GM12878 (cell line): ENCODE measurements around the gene PIPOX. TPM values are rescaled to one million over a fixed set of nuclear protein-coding genes. Genes with fewer than 3 reads are reported as not detected.

Experiments
- ATAC-seq: fragments of 200-7000 bp; cut with Tn5 transposase; 3 replicates; pipeline ENCODE4 v1.9.1; 2020; ENCODE audit warnings: mild to moderate bottlenecking, moderate library complexity
- BruUV-seq: library from RNA; stranded (reverse); fragments of 400-500 nt; replicated peaks from 2 replicates; lab custom pipeline; 2021; lab: Mats Ljungman, UMichigan
- CTCF ChIA-PET: fragments of 300-600 bp; sonication (Branson Sonifier 250); formaldehyde crosslinking; extraction: SDS; loops from one replicate; lab custom pipeline; 2021; ENCODE audit warnings: inconsistent platforms; lab: Yijun Ruan, JAX
- POLR2A ChIA-PET: fragments of 350-600 bp; formaldehyde crosslinking; extraction: SDS; loops from one replicate; lab custom pipeline; 2021; ENCODE audit warnings: inconsistent platforms; lab: Charles Lee
- RAD21 ChIA-PET: fragments of 300-600 bp; sonication (Branson Sonifier 250); formaldehyde crosslinking; loops from one replicate; lab custom pipeline; 2023; ENCODE audit warnings: antibody characterized with exemption; ENCODE audit not compliant: unreplicated experiment; lab: Charles Lee
- SMC1A ChIA-PET: fragments of 300-600 bp; sonication (Branson Sonifier 250); formaldehyde crosslinking; loops from one replicate; lab custom pipeline; 2023; ENCODE audit not compliant: unreplicated experiment, uncharacterized antibody; lab: Charles Lee
- DNase-seq: peaks from one replicate; pipeline ENCODE4 v3.0.0-alpha.2; 2011; ENCODE audit warnings: low read depth, low spot score
- FAIRE-seq: peaks from 3 replicates; lab custom pipeline; 2011; peaks lifted over from hg19 to GRCh38; lab: Jason Lieb, UNC
- H2AFZ ChIP-seq: 2 replicates; pipeline ENCODE4 v1.6.0; 2011; ENCODE audit warnings: low read depth, low read length, control low read depth; ENCODE audit not compliant: control insufficient read depth
- H3K27ac ChIP-seq: 2 replicates; pipeline ENCODE4 v1.5.1; 2011; ENCODE audit warnings: control low read depth; ENCODE audit not compliant: control insufficient read depth, insufficient read depth
- H3K27me3 ChIP-seq, 2 experiments: replicated peaks in 1 of 2; 2 replicates each; pipeline versions ENCODE4 v1.6.0 to v1.6.1; 2011; ENCODE audit warnings: low read length in 1 of 2; ENCODE audit not compliant: control insufficient read depth in 2 of 2, insufficient read depth in 2 of 2
- H3K36me3 ChIP-seq, 2 experiments: 2 replicates each; pipeline ENCODE4 v1.5.1; 2011; ENCODE audit warnings: low read length in 1 of 2; ENCODE audit not compliant: control insufficient read depth in 2 of 2, insufficient read depth in 2 of 2
- H3K4me1 ChIP-seq: 2 replicates; pipeline ENCODE4 v1.6.1; 2011; ENCODE audit warnings: mild to moderate bottlenecking, low read length, moderate library complexity, mixed read lengths; ENCODE audit not compliant: control insufficient read depth, insufficient read depth
- H3K4me2 ChIP-seq: 2 replicates; pipeline ENCODE4 v1.6.0; 2011; ENCODE audit warnings: control low read depth; ENCODE audit not compliant: control insufficient read depth, insufficient read depth
- H3K4me3 ChIP-seq: fragments of 200-600 bp; sonication (generic); 2 replicates; pipeline ENCODE4 v1.5.1; 2016
- H3K79me2 ChIP-seq: 2 replicates; pipeline ENCODE4 v1.6.0; 2011; ENCODE audit warnings: low read length; ENCODE audit not compliant: control insufficient read depth, insufficient read depth
- H3K9ac ChIP-seq: 2 replicates; pipeline ENCODE4 v1.8.0; 2011; ENCODE audit warnings: low read length, control low read depth, mixed read lengths; ENCODE audit not compliant: control insufficient read depth, insufficient read depth
- H3K9me3 ChIP-seq: replicated peaks from 3 replicates; pipeline ENCODE4 v1.5.1; 2011; ENCODE audit warnings: mild to moderate bottlenecking, low read length; ENCODE audit not compliant: control insufficient read depth, insufficient read depth
- H4K20me1 ChIP-seq: 2 replicates; pipeline ENCODE4 v1.6.0; 2011; ENCODE audit not compliant: control insufficient read depth, insufficient read depth
- BRCA1 ChIP-seq: IDR thresholded peaks from 2 replicates; pipeline ENCODE4 v1.6.1; 2011; ENCODE audit warnings: low read depth, low read length, improper control_type of control experiment
- EGR1 ChIP-seq, 2 experiments: IDR thresholded peaks; 1 replicate in 1 of 2; 2 replicates in 1 of 2; pipeline ENCODE4 v1.6.1; 2011 to 2012; ENCODE audit warnings: low read depth in 2 of 2, low read length in 2 of 2, borderline replicate concordance in 1 of 2, mild to moderate bottlenecking in 1 of 2, moderate library complexity in 1 of 2
- FOXM1 ChIP-seq: IDR thresholded peaks from 2 replicates; pipeline ENCODE4 v1.6.1; 2012; ENCODE audit warnings: low read depth, mild to moderate bottlenecking, inconsistent platforms, low read length, moderate library complexity
- JUNB ChIP-seq: IDR thresholded peaks from 2 replicates; pipeline ENCODE4 v1.6.1; 2016; ENCODE audit warnings: antibody characterized with exemption, mild to moderate bottlenecking
- PML ChIP-seq: IDR thresholded peaks from 2 replicates; pipeline ENCODE4 v1.6.1; 2012; ENCODE audit warnings: low read length, inconsistent platforms
- RCOR1 ChIP-seq: conservative IDR thresholded peaks from 2 replicates; pipeline ENCODE4 v1.6.1; 2012; ENCODE audit warnings: low read depth, low read length, improper control_type of control experiment
- SMAD5 ChIP-seq: IDR thresholded peaks from 2 replicates; pipeline ENCODE4 v1.6.1; 2016; ENCODE audit warnings: antibody characterized with exemption, low read depth
- SUPT20H ChIP-seq: IDR thresholded peaks from 2 replicates; pipeline ENCODE4 v1.6.1; 2011; ENCODE audit warnings: low read depth, mild to moderate bottlenecking, low read length, moderate library complexity, borderline replicate concordance; ENCODE audit not compliant: control insufficient read depth
- ZBED1 ChIP-seq: IDR thresholded peaks from 2 replicates; pipeline ENCODE4 v1.6.1; 2016; ENCODE audit warnings: borderline replicate concordance
- WGBS: methylation state at CpG from one replicate; pipeline ENCODE4 v1.1.6; 2016; ENCODE audit warnings: low lambda C conversion rate; ENCODE audit not compliant: insufficient replicate concordance, insufficient coverage; ENCODE audit errors: missing lambda C conversion rate; 5-methylcytosine and 5-hydroxymethylcytosine counted together
- in situ Hi-C: fragments of 300-500 bp; cut with MboI; formaldehyde crosslinking; loops from 9 replicates; pipeline ENCODE4 v1.14.3; 2018; ENCODE audit warnings: mixed read lengths
- intact Hi-C: fragments of 100-400 bp; cut with micrococcal nuclease; formaldehyde crosslinking; loops from one replicate; pipeline ENCODE4 v1.14.2; 2022; ENCODE audit not compliant: unreplicated experiment
- polyA plus RNA-seq, 11 experiments: library from polyadenylated mRNA; depleted of rRNA in 4 of 11; unstranded in 6 of 11; stranded (reverse) in 5 of 11; fragments of >200 nt; fragmentation: Nextera tagmentation in 4 of 11; fragmentation: Illumina TruSeq in 1 of 11; extraction: Ambion mirVana in 4 of 11; extraction: Trizol in 1 of 11; gene quantifications; 1 replicate in 1 of 11; 2 replicates in 10 of 11; pipeline versions ENCODE4 v1.2.1 to v1.2.3, GENCODE V29; 2011 to 2016; ENCODE audit warnings: inconsistent platforms in 2 of 11, missing spikeins in 2 of 11, low read depth in 1 of 11
- total RNA-seq, 4 experiments: library from RNA; depleted of rRNA in 3 of 4; stranded (reverse); fragments of >200 nt in 3 of 4; fragmentation: Illumina TruSeq in 1 of 4; extraction: Trizol in 1 of 4; gene quantifications; 2 replicates each; pipeline versions ENCODE4 v1.2.1 to v1.2.3, GENCODE V29; 2013 to 2021
- TF ChIP-seq, protein P1 (sequence below): fragments of 450-650 bp; IDR thresholded peaks from 2 replicates; pipeline ENCODE4 v1.6.1; 2017; ENCODE audit warnings: mild to moderate bottlenecking
- TF ChIP-seq, protein P2 (sequence below): fragments of 450-650 bp; IDR thresholded peaks from 2 replicates; pipeline ENCODE4 v1.6.1; 2018; ENCODE audit warnings: borderline replicate concordance, mild to moderate bottlenecking; ENCODE audit not compliant: partially characterized antibody

Gene PIPOX
- total and polyA plus RNA-seq, 10 of the 15 experiments (the other 5 are each of a cell fraction or from before 2014, with no cell fraction given): 0.22 to 1.4 (median 0.56) TPM; not detected in 1

DNA sequence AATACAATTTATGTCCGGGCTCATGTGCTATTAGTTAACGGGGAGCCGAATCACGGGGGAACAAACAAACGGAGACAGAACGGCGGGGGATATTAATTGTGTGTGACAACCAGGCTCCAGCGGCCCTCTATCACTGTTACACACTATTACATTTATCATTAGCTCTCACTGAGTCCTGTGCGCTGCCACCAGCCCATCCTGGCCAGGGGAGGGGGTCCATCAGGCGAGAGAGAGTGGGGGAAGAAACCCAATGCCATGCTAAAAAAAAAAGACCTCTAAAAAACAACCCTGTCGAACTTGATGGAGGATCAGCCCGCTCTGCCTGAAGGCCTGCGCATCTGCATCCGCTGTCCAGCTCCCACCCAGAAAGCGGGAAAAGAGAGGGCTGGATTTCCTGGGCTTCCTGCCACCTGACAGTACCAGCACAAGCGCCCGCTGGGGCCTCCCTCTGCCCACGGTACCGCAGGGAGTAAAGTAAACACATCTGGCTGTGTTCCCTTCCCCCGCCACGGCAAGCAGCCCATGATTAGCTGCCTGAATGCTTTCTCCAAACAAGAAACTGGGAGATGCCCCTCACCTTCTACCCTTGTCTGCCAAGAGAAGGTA is 41.7 kb downstream of the PIPOX start (continued):
- TF ChIP-seq JUNB: no peak

DNA sequence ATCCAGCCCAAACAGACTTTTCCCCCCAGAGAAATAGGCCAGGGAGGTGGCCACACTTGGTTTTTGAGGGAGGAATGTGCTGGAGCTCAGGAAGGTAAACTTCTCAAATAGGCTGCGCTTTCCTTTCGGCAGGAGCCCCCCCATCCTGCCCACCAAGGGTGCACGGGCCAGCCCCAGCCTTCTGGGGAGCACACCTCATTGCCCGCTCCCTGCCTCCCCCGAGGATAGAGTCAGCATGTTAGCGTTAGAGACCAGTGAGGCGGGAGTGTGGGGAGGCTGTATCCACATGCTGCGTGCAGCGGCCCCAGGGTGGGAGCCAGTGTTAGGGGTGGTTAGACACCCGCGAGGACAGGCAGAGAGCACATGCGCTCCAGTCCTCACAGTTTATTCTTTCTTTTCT is 42.3 kb downstream of the PIPOX start:
- Histone ChIP-seq H3K27ac (no peak overlapping the region), H3K9ac (no peak overlapping the region), H3K36me3 (peaks cover 9 to 11% of the 10 kb centered on the region in 2 experiments), H3K4me2 (no peak overlapping the region), H4K20me1 (no peaks in the 10 kb centered on the region), H2AFZ (no peak overlapping the region), H3K27me3 (no peaks in the 10 kb centered on the region), H3K4me1 (no peaks in the 10 kb centered on the region), H3K9me3 (no peaks in the 10 kb centered on the region), H3K4me3 (no peak overlapping the region), H3K79me2 (no peaks in the 10 kb centered on the region)
- ATAC-seq (no peak), DNase-seq (no peak), FAIRE-seq (no peak)
- 97% methylated on average over 12 of the region's 12 CpGs for WGBS
- CTCF ChIA-PET: no interaction called here
- RAD21 ChIA-PET: no interaction called here
- POLR2A ChIA-PET: no interaction called here
- intact Hi-C loops: no loop called here
- no TSS peak for BruUV-seq
- TF ChIP-seq BRCA1: no peak
- SMC1A ChIA-PET: no interaction called here
- in situ Hi-C loops: no loop called here

DNA sequence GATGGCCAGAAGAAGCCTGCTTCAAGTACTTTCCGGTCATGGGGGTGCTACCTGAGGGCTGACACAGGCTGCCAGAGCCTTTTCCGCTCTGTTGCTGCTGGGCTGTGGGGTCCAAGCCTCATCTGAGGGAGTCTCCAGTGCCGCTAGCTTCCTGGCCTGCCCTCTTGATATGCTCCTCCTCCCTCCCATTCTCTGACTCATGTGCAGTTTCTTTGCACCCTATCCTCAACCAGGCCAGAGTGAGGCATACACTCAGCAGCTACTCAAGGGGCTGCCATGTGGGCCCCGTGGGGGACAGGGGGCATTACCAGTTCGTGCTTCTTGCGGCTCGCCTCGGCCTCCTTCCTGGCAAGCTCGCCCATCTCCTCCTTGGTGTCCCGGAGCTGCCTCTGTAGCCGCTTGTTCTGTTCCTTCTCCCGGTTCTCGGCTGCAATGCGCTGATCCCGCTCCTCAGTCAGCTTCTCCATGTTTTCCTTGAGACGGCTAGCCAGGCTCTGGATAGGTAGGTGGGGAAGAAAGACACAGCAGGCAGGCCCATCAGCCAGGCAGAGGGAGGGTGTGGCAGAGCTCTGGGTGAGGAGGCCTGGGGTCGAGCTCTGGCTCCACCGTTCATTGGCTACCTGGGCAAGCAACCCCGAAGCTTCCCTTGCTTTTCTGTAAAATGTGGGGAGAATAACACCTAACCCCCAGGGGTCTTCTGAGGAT is 43.8 kb downstream of the PIPOX start:
- Histone ChIP-seq H4K20me1 (no peaks in the 10 kb centered on the region), H3K9ac (no peak overlapping the region), H3K27me3 (no peaks in the 10 kb centered on the region), H2AFZ (no peak overlapping the region), H3K36me3 (peaks cover 6 to 12% of the 10 kb centered on the region in 2 experiments), H3K4me3 (no peak overlapping the region), H3K79me2 (no peaks in the 10 kb centered on the region), H3K4me2 (no peak overlapping the region), H3K4me1 (no peaks in the 10 kb centered on the region), H3K27ac (no peak overlapping the region), H3K9me3 (no peaks in the 10 kb centered on the region)
- no TSS peak for BruUV-seq
- intact Hi-C loops (no loop called here), in situ Hi-C loops (no loop called here)
- ChIA-PET RAD21 (no interaction called here), POLR2A (no interaction called here), SMC1A (interaction anchor here (0.8 kb wide), 1 partner anchor 121 kb away, joined by 3 read pairs; no protein-coding TSS in a partner anchor), CTCF (no interaction called here)
- DNase-seq: no peak
- no peak for FAIRE-seq
- ATAC-seq: no peak
- WGBS: 95% methylated on average over 19 of the region's 19 CpGs
- TF ChIP-seq PML (no peak), FOXM1 (no peak), SMAD5 (no peak), SUPT20H (no peak), RCOR1 (no peak), ZBED1 (no peak), EGR1 (IDR thresholded peaks at IDR 0.05; ENCODE audit: borderline replicate concordance in 1 of 2, low read depth in 2 of 2, low read length in 2 of 2) (no peak)
- TF ChIP-seq, protein P1, sequence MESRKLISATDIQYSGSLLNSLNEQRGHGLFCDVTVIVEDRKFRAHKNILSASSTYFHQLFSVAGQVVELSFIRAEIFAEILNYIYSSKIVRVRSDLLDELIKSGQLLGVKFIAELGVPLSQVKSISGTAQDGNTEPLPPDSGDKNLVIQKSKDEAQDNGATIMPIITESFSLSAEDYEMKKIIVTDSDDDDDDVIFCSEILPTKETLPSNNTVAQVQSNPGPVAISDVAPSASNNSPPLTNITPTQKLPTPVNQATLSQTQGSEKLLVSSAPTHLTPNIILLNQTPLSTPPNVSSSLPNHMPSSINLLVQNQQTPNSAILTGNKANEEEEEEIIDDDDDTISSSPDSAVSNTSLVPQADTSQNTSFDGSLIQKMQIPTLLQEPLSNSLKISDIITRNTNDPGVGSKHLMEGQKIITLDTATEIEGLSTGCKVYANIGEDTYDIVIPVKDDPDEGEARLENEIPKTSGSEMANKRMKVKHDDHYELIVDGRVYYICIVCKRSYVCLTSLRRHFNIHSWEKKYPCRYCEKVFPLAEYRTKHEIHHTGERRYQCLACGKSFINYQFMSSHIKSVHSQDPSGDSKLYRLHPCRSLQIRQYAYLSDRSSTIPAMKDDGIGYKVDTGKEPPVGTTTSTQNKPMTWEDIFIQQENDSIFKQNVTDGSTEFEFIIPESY: no peak
- TF ChIP-seq, protein P2, sequence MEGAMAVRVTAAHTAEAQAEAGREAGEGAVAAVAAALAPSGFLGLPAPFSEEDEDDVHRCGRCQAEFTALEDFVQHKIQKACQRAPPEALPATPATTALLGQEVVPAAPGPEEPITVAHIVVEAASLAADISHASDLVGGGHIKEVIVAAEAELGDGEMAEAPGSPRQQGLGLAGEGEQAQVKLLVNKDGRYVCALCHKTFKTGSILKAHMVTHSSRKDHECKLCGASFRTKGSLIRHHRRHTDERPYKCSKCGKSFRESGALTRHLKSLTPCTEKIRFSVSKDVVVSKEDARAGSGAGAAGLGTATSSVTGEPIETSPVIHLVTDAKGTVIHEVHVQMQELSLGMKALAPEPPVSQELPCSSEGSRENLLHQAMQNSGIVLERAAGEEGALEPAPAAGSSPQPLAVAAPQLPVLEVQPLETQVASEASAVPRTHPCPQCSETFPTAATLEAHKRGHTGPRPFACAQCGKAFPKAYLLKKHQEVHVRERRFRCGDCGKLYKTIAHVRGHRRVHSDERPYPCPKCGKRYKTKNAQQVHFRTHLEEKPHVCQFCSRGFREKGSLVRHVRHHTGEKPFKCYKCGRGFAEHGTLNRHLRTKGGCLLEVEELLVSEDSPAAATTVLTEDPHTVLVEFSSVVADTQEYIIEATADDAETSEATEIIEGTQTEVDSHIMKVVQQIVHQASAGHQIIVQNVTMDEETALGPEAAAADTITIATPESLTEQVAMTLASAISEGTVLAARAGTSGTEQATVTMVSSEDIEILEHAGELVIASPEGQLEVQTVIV: no peak
